GM21619 (cell line): ENCODE results near the gene KDM1B.
"Not testable (repeated sequence)": the region's sequence is repeated elsewhere in the genome, so short reads cannot be mapped to it uniquely, and the experiment has no call there.

Experiments used
- ATAC-seq: cut with Tn5 transposase; IDR thresholded peaks from one replicate; pipeline ENCODE4 v1.9.1; 2021; ENCODE audit not compliant: unreplicated experiment

KDM1B gene

DNA sequence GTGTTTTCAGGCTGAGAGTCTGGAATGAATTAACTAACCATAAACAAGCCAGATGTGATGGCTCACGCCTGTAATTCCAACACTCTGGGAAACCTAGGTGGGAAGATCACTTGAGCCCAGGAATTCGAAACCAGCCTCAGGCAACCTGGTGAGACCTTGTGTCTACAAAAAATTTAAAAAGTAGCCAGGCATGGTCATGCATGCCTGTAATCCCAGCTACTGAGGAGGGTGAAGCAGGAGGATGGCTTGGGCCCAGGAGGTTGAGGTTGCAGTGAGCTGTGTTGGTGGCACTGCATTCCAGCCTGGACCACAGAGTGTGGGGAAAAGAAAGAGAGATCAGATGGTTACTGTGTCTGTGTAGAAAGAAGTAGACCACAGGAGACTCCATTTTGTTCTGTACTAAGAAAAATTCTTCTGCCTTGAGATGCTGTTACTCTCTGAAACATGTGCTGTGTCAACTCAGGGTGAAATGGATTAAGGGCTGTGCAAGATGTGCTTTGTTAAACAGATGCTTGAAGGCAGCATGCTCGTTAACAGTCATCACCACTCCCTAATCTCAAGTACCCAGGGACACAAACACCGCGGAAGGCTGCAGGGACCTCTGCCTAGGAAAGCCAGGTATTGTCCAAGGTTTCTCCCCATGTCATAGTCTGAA lies 71.4 kb downstream of the KDM1B start:
- not testable (repeated sequence) for ATAC-seq

DNA sequence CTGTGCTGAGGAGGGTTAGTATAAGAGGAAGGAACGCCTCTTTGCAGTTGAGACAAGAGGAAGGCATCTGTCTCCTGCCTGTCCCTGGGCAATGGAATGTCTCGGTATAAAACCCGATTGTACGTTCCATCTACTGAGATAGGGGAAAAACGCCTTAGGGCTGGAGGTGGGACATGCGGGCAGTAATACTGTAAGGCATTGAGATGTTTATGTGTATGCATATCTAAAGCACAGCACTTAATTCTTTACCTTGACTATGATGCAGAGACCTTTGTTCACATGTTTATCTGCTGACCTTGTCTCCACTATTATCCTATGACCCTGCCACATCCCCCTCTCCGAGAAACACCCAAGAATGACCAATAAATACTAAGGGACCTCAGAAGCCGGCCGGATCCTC lies 71.9 kb downstream of the KDM1B start:
- not testable (repeated sequence) for ATAC-seq

DNA sequence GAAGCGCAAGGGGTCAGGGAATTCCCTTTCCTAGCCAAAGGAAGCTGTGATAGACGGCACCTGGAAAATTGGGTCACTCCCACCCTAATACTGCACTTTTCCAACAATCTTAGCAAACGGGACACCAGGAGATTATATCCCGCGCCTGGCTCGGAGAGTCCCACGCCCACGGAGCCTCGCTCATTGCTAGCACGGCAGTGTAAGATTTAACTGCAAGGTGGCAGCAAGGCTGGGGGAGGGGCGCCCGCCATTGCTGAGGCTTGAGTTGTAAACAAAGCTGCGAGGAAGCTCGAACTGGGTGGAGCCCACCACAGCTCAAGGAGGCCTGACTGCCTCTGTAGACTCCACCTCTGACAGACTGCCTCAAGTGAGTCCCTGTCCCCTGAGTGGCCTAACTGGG lies 73.4 kb downstream of the KDM1B start:
- ATAC-seq = not testable (repeated sequence)

DNA sequence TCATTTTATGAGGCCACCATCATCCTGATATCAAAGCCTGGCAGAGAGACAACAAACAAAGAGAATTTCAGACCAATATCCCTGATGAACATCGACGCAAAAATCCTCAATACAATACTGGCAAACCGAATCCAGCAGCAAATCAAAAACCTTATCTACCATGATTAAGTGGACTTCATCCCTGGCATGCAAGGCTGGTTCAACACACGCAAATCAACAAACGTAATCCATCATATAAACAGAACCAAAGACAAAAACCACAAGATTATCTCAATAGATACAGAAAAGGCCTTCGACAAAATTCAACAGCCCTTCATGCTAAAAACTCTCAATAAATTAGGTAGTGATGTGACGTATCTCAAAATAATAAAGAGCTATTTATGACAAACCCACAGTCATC lies 76.6 kb downstream of the KDM1B start:
- ATAC-seq = not testable (repeated sequence)

DNA sequence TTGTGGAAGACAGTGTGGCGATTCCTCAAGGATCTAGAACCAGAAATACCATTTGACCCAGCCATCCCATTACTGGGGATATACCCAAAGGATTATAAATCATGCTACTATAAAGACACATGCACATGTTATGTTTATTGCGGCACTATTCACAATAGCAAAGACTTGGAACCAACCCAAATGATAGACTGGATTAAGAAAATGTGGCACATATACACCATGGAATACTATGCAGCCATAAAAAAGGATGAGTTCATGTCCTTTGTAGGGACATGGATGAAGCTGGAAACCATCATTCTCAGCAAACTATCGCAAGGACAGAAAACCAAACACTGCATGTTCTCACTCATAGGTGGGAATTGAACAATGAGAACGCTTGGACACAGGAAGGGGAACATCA lies 78.5 kb downstream of the KDM1B start:
- ATAC-seq = not testable (repeated sequence)

DNA sequence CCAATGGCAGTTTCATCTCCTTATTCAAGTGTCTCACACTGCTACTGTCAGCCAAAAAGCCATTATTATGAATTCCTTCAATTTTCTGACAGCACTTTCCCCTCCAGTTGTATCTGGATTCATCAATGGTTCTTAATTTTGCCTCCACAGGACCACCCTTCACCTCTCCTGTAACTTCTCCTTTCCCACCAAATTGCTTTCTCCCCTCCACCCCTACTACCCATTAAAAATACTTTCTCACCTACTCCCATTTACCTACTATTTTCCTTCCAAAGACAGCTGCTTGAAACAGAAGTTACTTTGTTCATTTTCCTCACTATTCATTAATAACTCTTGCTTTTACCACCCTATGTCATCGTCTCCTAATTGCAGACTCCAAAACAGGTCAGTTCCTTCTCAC lies 79.3 kb downstream of the KDM1B start:
- no peak for ATAC-seq

DNA sequence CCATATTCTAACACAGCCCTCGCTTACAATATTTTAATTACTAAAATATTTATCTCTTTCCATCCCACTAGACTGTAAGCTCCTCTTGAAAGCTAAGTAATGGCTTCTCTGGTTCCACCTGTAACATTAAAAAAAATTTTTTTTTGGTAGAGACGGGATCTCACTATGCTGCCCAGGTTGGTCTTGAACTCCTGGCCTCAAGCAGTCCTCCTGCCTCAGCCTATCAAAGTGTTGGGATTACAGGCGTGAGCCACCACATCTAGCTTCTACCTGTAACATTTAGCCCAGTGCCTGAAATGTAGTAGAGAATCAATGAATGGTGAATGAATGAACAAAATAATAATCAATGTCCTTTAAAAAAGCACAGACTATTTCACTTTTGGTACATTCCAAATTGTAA lies 80.3 kb downstream of the KDM1B start:
- no peak for ATAC-seq

DNA sequence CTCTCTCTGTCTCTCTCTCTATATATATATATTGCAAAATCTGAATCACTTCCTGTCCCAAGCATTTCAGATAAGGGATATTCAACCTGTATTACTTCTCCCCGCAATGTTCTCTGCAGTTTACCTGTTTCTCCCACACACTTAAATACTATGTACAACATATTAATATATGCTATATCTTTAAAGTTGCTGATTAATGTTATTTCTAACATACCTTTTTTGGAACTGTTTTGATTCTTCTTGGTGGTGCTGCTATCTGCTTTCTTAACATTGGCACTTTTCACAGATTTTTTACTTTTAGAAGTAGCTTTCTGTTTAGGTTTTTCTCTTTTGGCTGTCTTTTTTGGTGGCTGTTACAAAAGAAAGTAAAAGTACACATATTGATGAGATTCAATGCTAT lies 81.9 kb downstream of the KDM1B start:
- no peak for ATAC-seq

DNA sequence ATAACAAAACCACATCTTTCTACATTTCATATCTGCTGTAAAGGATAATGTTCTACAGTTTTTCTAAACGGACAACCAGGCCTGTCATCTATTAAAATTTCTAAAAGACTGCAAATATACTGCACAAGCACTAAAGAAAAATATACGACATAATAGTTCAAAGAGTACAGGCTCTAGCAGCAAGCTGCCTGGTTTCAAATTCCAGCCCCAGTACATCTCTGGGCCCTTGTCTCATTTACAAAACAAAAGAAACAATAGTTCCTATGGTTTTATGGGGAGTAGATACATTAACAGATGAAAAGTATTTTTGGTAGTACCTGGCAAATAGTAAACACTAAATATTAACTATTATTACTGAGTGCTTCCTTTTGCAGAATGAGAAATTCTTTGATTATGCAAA lies 85.0 kb downstream of the KDM1B start:
- no peak for ATAC-seq

- ATAC-seq = no peak
These were observed 86.2 kb downstream of the KDM1B start for GRCh38 chr6:18241208-18242038.

GRCh38 chr6:18242062-18242851 lies 87.0 kb downstream of the KDM1B start:
- ATAC-seq = no peak

DNA sequence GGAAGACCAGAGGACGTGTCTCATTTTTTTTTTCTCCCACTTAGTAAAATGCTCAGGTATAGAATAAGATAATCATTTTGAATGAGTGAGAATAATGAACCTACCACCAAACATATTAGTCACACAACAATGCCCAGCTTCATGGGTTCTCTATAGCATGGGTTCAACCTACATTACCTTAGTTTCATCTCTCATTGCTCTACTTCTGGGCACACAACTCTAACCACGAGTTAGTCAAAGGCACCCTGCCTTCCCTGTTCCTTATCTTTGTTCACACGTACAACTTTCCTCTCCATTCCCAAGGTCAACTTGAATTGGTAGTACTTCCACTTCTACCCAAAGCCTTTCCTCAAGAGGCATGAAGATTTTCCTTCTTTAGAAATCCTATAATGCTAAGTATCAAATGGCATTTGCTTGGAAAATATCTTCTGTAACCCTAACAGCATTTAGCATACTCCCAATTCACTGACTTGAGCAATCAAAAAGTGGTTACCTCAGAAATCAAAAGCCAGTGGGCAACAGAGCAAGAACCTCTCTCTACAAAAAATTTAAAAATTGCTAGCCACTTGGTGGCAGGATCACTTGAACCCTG lies 88.2 kb downstream of the KDM1B start:
- no peak for ATAC-seq

- no peak for ATAC-seq
These were observed 89.0 kb downstream of the KDM1B start for GRCh38 chr6:18244251-18244650.

DNA sequence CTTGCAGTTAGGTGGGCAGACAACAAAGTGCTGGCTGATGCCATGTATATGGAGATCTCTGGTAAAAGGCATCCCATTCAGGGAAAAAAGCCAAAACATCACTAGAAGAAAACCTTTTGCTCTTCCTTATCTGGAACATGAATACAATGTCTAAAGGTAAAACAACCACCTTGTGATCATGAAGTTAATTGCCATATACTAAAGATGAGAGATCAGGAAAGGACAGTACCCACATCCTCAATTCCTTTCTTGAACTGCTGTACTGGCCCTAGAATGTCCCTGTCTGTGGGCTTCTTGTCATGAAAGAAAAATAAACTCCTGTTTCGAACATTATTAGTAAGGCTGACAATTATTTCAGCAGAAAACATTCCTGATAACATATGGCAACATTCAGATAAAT lies 89.9 kb downstream of the KDM1B start:
- ATAC-seq = no peak

GRCh38 chr6:18245642-18246041 lies 90.4 kb downstream of the KDM1B start:
- ATAC-seq = no peak

- ATAC-seq = no peak
These were observed 91.0 kb downstream of the KDM1B start for GRCh38 chr6:18246205-18246604.

- ATAC-seq = no peak
These were observed 91.8 kb downstream of the KDM1B start for GRCh38 chr6:18247002-18247401.

GRCh38 chr6:18248698-18249097 lies 93.5 kb downstream of the KDM1B start:
- ATAC-seq = no peak

DNA sequence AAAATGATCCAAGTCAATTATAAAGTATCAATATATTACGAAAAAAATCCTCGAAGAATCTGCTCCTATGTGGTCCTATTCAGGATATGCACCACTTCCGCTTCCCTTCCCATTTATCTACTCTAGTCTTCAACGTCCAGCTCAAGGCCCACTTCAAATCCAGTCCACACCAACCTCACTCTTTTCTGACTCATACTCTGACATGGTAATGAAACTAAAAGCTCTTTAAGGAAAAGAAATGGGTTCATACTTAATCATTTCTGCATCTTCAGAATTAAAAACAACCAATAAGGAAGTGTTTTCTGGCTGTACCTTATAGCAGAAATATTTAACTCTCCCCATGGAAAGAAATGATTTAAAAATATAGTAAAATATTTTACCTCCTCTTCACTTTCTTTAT lies 94.0 kb downstream of the KDM1B start:
- ATAC-seq = no peak

DNA sequence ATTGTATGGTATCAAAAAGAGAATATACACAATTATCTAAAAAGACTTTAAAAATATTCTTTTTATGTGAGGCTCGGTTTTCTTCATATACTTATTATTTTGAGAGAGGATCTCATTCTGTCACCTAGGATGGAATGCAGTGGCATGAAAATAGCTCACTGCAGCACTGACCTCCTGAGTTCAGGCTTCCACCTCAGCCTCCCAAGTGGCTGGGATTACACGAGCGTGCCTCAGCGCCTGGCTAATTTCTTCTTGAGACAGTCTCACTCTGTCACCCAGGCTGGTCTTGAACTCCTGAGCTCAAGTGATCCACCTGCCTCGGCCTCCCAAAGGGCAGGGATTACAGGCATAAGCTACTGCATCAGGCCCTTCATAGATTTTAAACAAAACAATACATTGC lies 98.4 kb downstream of the KDM1B start:
- ATAC-seq = no peak

- no peak for ATAC-seq
These were observed 99.6 kb downstream of the KDM1B start for GRCh38 chr6:18254793-18255192.
